ENCODE data around the gene TMEM266. TPM values are rescaled to one million over a fixed set of nuclear protein-coding genes. Genes with fewer than 3 reads are reported as not detected.
A peak's percentile ranks its signal among the peaks of the same experiment; 100 is the strongest.

Gene TMEM266
- total RNA-seq, 1 donor from 2014 or later = 0.58 TPM

DNA sequence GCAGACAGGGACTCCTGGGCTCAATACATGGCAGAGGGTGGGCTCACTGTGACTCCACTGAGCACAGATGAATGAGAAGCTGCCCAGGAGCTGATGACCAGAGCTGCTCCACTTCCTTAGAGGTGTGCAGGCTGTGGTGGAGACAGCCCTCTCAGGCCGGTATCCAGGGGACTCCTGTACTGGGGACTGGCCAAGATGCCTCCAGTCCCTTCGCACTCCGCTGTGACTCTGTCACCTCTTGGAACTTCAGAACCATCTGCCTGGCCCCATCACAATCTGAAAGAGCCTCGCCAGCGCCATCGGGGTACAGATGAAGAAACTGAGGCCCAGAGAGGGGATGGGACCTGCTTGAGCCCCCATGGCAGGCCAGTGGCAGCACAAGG lies 140.3 kb downstream of the TMEM266 start:
- Mint-ChIP-seq H3K4me1 (peaks cover 5% of the 10 kb centered on the region), H3K27me3 (ENCODE audit: low read depth) (no peaks in the 10 kb centered on the region), H3K27ac (ENCODE audit: unreplicated experiment) (no peak overlapping the region), H3K36me3 (ENCODE audit: low read depth) (peaks cover 1% of the 10 kb centered on the region), H3K9me3 (no peaks in the 10 kb centered on the region), H3K4me3 (no peak overlapping the region)
- TF ChIP-seq, protein P1, sequence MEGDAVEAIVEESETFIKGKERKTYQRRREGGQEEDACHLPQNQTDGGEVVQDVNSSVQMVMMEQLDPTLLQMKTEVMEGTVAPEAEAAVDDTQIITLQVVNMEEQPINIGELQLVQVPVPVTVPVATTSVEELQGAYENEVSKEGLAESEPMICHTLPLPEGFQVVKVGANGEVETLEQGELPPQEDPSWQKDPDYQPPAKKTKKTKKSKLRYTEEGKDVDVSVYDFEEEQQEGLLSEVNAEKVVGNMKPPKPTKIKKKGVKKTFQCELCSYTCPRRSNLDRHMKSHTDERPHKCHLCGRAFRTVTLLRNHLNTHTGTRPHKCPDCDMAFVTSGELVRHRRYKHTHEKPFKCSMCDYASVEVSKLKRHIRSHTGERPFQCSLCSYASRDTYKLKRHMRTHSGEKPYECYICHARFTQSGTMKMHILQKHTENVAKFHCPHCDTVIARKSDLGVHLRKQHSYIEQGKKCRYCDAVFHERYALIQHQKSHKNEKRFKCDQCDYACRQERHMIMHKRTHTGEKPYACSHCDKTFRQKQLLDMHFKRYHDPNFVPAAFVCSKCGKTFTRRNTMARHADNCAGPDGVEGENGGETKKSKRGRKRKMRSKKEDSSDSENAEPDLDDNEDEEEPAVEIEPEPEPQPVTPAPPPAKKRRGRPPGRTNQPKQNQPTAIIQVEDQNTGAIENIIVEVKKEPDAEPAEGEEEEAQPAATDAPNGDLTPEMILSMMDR (conservative IDR thresholded peaks at IDR 0.05) = no peak
- DNase-seq (ENCODE audit: low read depth, low spot score) = no peak

DNA sequence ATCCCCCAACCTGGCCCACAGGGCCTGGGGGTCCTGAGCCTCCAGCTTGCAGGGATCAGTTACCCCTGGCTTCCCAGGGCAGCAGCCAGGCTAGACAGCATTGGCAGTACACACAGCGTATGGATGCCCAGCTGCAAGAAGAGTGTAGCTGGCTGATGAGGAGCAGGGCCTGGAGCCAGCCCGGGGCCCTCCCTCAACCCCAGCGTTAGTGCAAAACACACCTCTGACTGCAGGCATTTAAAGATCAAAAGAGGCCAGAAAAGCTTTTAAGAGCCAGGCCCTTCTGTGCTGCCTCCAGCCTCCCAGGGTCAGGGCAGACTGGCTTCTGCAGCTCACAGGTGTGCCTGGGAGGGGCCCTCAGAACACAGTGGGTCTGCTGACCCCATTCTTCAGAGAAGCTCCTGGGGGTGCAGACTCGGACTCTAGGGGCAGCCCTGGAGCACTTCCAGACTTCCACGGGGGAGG lies 140.9 kb downstream of the TMEM266 start:
- no peak for DNase-seq (ENCODE audit: low read depth, low spot score)
- Mint-ChIP-seq H3K4me1 (peaks cover 5% of the 10 kb centered on the region), H3K9me3 (no peaks in the 10 kb centered on the region), H3K27me3 (ENCODE audit: low read depth) (no peaks in the 10 kb centered on the region), H3K36me3 (ENCODE audit: low read depth) (peaks cover 2% of the 10 kb centered on the region), H3K4me3 (no peak overlapping the region), H3K27ac (ENCODE audit: unreplicated experiment) (no peak overlapping the region)
- TF ChIP-seq, protein P1 (conservative IDR thresholded peaks at IDR 0.05) = no peak

DNA sequence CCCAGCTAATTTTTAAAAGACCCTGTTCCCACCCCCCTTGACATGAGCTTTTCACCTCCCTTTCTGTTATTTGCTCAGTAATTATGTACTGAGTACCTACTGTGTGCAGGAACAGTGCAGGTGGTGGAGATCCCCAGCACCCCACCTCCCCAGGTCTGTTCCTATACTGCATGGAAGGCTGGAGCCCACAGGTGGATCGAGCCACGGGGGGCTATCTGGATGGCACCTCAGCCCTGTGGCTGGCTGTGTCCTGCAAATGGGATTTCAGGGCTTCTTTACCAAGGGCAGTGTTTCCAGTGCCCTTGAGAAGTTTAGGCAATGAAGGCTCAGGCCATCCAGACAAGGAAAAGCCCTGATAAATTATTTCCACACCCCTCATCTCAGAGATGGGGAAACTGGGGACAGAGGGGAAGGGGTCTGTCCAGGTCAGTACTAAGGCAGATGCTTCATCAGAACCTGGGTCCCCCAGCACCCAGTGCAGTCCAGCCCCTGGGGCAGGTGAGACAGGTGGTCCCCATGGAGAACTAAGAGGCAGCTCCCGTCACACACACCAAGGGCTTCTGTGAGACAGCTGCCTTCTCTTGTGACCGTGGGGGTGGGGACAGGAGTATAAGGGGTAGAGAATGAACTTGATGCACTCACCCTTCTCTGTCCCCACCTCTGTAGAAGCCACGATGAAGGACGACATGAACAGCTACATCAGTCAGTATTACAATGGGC lies 141.9 kb downstream of the TMEM266 start:
- Mint-ChIP-seq H3K4me3 (no peak overlapping the region), H3K9me3 (no peaks in the 10 kb centered on the region), H3K4me1 (no peaks in the 10 kb centered on the region), H3K27ac (ENCODE audit: unreplicated experiment) (no peak overlapping the region), H3K27me3 (ENCODE audit: low read depth) (no peaks in the 10 kb centered on the region), H3K36me3 (ENCODE audit: low read depth) (peaks cover 2% of the 10 kb centered on the region)
- TF ChIP-seq, protein P1 (conservative IDR thresholded peaks at IDR 0.05) = no peak
- DNase-seq (ENCODE audit: low read depth, low spot score) = no peak

DNA sequence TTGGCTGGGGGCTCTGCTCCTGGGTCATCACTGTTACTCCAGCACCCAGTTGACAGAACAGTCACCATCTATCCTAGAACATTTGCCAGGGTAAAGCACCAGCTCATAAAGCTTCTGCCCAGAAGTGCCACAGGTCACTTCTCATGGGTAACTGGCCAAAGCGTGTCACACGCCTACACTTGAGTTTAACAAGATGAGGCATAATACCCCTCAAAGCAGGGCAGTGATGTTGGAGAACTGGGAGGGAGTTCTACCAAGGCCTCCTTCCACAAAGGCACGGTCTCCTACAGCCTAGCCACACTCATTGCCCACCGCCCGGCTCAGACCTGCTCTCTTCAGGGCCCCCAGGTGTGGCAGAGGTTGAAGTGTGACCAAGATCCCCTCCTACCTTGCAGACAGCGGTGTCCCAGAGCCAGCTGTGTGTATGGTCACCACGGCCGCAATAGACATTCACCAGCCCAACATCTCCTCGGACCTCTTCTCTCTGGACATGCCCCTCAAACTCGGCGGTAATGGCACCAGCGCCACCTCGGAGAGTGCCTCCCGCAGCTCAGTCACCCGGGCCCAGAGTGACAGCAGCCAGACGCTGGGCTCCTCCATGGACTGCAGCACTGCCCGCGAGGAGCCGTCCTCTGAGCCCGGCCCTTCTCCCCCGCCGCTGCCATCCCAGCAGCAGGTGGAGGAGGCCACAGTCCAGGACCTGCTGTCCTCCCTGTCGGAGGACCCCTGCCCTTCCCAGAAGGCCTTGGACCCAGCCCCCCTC lies 143.7 kb downstream of the TMEM266 start:
- Mint-ChIP-seq H3K27ac (ENCODE audit: unreplicated experiment) (peak overlapping the region; percentile 50), H3K4me1 (no peaks in the 10 kb centered on the region), H3K27me3 (ENCODE audit: low read depth) (no peaks in the 10 kb centered on the region), H3K9me3 (no peaks in the 10 kb centered on the region), H3K36me3 (ENCODE audit: low read depth) (peaks cover 2% of the 10 kb centered on the region), H3K4me3 (no peak overlapping the region)
- DNase-seq (ENCODE audit: low read depth, low spot score) = no peak
- TF ChIP-seq, protein P1 (conservative IDR thresholded peaks at IDR 0.05) = no peak

DNA sequence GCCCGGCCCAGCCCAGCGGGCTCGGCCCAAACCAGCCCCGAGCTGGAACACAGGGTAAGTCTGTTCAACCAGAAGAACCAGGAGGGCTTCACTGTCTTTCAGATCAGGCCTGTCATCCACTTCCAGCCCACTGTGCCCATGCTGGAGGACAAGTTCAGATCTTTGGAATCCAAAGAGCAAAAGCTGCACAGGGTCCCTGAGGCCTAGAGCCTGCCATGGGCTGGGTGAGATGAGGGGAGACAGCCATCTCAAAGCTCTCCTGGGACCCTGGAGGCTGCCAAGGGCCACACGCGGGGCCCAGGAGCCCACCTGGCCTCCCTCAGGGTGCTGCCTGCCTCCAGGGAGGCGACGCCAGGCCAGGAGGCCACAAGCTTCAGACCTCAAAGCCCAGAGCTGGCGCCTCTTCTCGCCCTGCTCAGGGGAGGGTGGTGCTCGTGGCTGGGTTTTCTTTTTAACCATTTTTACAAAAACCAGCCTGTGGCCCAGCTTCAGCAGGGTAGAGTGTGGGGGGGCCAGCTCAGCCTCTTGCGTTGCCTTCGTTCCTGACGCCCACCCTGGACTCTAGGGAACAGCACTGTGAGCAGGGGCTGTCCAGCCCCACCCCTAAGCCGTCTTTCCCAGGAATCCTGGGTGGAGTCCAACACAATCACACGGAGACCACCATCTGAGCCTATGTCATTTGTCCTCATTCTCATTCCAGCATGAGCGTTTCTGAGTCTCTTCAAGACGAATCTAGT lies 144.5 kb downstream of the TMEM266 start:
- no peak for DNase-seq (ENCODE audit: low read depth, low spot score)
- Mint-ChIP-seq H3K4me3 (no peak overlapping the region), H3K36me3 (ENCODE audit: low read depth) (peaks cover 2% of the 10 kb centered on the region), H3K9me3 (no peaks in the 10 kb centered on the region), H3K27me3 (ENCODE audit: low read depth) (no peaks in the 10 kb centered on the region), H3K4me1 (no peaks in the 10 kb centered on the region), H3K27ac (ENCODE audit: unreplicated experiment) (no peak overlapping the region)
- TF ChIP-seq, protein P1 (conservative IDR thresholded peaks at IDR 0.05) = no peak

Measured in neural crest cell (in vitro differentiated cells).